Hepatocyte (in vitro differentiated cells): ENCODE measurements around the gene ISYNA1.

Experiments
- CTCF ChIP-seq: fragments of 200-600 bp; sonication (generic); IDR thresholded peaks from 2 replicates; pipeline ENCODE4 v1.5.1; 2016; ENCODE audit warnings: antibody characterized with exemption, mild to moderate bottlenecking; ENCODE audit not compliant: poor library complexity
- EZH2 ChIP-seq: fragments of 200-600 bp; sonication (generic); IDR thresholded peaks from 2 replicates; pipeline ENCODE4 v1.6.1; 2016; ENCODE audit warnings: antibody characterized with exemption, mild to moderate bottlenecking, borderline replicate concordance
- EZH2phosphoT487 ChIP-seq: fragments of 200-600 bp; sonication (generic); IDR thresholded peaks from one replicate; pipeline ENCODE4 v1.6.1; 2018; ENCODE audit warnings: antibody characterized with exemption, mild to moderate bottlenecking, low read depth, moderate library complexity; ENCODE audit not compliant: unreplicated experiment, severe bottlenecking

GRCh38 chr19:18392417-18392816, 45.5 kb downstream of the ISYNA1 start:
- TF ChIP-seq CTCF = no peak
- no peak for TF ChIP-seq EZH2phosphoT487
- no peak for TF ChIP-seq EZH2
